ENCODE data around the gene ACSS2. TPM values are rescaled to one million over a fixed set of nuclear protein-coding genes. Genes with fewer than 3 reads are reported as not detected.

The ACSS2 gene, protein sequence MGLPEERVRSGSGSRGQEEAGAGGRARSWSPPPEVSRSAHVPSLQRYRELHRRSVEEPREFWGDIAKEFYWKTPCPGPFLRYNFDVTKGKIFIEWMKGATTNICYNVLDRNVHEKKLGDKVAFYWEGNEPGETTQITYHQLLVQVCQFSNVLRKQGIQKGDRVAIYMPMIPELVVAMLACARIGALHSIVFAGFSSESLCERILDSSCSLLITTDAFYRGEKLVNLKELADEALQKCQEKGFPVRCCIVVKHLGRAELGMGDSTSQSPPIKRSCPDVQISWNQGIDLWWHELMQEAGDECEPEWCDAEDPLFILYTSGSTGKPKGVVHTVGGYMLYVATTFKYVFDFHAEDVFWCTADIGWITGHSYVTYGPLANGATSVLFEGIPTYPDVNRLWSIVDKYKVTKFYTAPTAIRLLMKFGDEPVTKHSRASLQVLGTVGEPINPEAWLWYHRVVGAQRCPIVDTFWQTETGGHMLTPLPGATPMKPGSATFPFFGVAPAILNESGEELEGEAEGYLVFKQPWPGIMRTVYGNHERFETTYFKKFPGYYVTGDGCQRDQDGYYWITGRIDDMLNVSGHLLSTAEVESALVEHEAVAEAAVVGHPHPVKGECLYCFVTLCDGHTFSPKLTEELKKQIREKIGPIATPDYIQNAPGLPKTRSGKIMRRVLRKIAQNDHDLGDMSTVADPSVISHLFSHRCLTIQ
- 13.2 and 19.2 TPM in 2 replicates for total RNA-seq (2013; cell fraction: nucleolus; rRNA removed)
- total RNA-seq (2014; rRNA removed) (31.4 and 34.2 TPM in 2 replicates), total RNA-seq (2014; rRNA removed; fragmentation: Illumina TruSeq; extraction: Trizol) (25.4 and 26.0 TPM in 2 replicates), total RNA-seq (2021) (28.1 and 36.5 TPM in 2 replicates), polyA plus RNA-seq (2011; rRNA removed) (2.8 and 3.1 TPM in 2 replicates), polyA plus RNA-seq (2014; fragmentation: Illumina TruSeq; extraction: Trizol) (28.6 and 34.0 TPM in 2 replicates), polyA plus RNA-seq (2014; fragmentation: Nextera tagmentation; extraction: Ambion mirVana) (10 to 100 TPM; 11.1 to 15.9 TPM), polyA plus RNA-seq (2014; rRNA removed) (32.4 and 37.2 TPM in 2 replicates), polyA plus RNA-seq (2016; fragmentation: Nextera tagmentation; extraction: Ambion mirVana) (10 to 100 TPM; 19.2 to 22.9 TPM), polyA minus RNA-seq (2011; rRNA and poly(A)+ RNA removed) (3.6 and 5.4 TPM in 2 replicates), Bru-seq, nascent RNA (percentile 45 among the genes with signal in this experiment), BruChase-seq, experiment 1, labeled RNA remaining after a 6-hour chase (percentile 52 among the genes with signal in this experiment), BruChase-seq, experiment 2, labeled RNA remaining after a 2-hour chase (percentile 44 among the genes with signal in this experiment)
- 15.4 TPM for polyA plus RNA-seq (2011; ENCODE audit: low read depth)
- polyA plus RNA-seq (2011; cell fraction: cytosol; rRNA removed): 1.9 and 2.3 TPM in 2 replicates
- polyA plus RNA-seq (2011; cell fraction: nucleus; rRNA removed): 3.4 and 6.6 TPM in 2 replicates
- 14.9 and 18.0 TPM in 2 replicates for polyA plus RNA-seq (2012)
- polyA minus RNA-seq (2011; cell fraction: cytosol; rRNA and poly(A)+ RNA removed): 2.9 and 3.4 TPM in 2 replicates
- 1.6 and 3.1 TPM in 2 replicates for polyA minus RNA-seq (2011; cell fraction: nucleus; rRNA and poly(A)+ RNA removed)
- long read RNA-seq, experiment 1: 0 reads
- long read RNA-seq, experiment 2: 0 reads

DNA sequence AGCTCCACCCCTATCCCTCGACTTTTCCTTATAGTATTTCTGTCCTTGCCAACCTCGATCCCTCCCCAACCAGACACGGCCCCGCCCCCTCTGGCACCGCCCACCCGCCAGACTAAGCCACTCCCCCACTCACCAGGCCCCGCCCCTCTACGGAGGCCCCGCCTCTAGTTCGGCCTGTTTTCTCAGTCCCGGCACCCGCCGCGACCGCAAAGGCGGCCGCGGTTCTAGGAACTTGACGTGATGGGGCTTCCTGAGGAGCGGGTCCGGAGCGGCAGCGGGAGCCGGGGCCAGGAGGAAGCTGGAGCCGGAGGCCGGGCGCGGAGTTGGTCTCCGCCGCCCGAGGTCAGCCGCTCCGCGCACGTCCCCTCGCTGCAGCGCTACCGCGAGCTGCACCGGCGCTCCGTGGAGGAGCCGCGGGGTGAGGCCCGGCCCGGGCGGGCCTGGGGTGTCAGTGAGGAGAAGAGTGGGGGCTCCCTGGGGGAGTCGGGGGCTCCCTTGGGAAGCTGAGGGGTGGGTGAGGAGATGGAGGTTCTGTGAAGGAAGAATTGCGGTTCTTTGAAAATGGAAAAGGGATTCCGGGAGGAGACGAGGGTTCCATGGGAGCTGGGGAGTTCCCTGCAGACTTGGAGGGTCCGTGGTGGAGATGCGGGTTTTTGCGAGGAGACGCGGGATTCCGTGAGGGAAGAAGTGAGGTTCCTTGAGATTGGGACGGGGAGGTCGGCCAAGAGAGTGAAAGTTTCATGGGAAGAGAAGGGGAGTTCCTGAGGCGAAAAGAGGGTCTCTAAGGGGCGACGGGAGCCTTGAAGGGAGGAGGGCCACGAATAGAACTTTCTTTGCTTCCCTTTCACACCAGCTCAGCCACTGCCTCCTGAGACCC, at the start of gene ACSS2:
ACSS2 (plus strand) TSS at position 207 of the 877 bp plus-strand sequence; CDS start at position 241, 34 bp downstream.
- H3K27ac ChIP-seq (ENCODE audit: control insufficient read depth, insufficient read depth): no peak within 1 kb of the TSS
- intact Hi-C loops (cut with micrococcal nuclease; ENCODE audit: unreplicated experiment) (loop anchor here (1.0 to 10.0 kb wide), 2 partner anchors 79 to 218 kb away; partner anchors contain the start of genes GSS, MYH7B and TRPC4AP), in situ Hi-C loops (cut with MboI) (no loop called here)
- ChIA-PET POLR2A (interaction anchor here (0.5 to 2.2 kb wide), 9 partner anchors 16 to 596 kb away, joined by 3 to 8 read pairs (median 4); partner anchors contain the start of genes EDEM2, GSS, MMP24OS and MYH7B), RAD21 (ENCODE audit: unreplicated experiment) (interaction anchor here (0.6 to 7.1 kb wide), 10 partner anchors 16 to 679 kb away, joined by 3 to 71 read pairs (median 3); partner anchors contain the start of genes GSS and MYH7B), CTCF (interaction anchor here (1.3 to 7.5 kb wide), 13 partner anchors 13 to 332 kb away, joined by 3 to 99 read pairs (median 7); partner anchors contain the start of genes EDEM2, GSS and MYH7B), SMC1A (ENCODE audit: uncharacterized antibody, unreplicated experiment) (interaction anchor here (0.6 to 3.3 kb wide), 8 partner anchors 13 to 218 kb away, joined by 3 to 16 read pairs (median 6); partner anchors contain the start of genes GSS and MYH7B)
- no peaks in the 10 kb centered on the region for H3K79me2 ChIP-seq (ENCODE audit: control insufficient read depth, insufficient read depth, low read length)
- H4K20me1 ChIP-seq (ENCODE audit: control insufficient read depth, insufficient read depth): no peaks in the 10 kb centered on the region
- no peaks in the 10 kb centered on the region for H3K36me3 ChIP-seq (ENCODE audit: control insufficient read depth in 2 of 2, insufficient read depth in 2 of 2, low read length in 1 of 2)
- FAIRE-seq: no peak
- no peak for DNase-seq (ENCODE audit: low read depth, low spot score)
- no peaks in the 10 kb centered on the region for H3K9me3 ChIP-seq (replicated peaks; ENCODE audit: control insufficient read depth, insufficient read depth, low read length)
- H3K9ac ChIP-seq (ENCODE audit: control insufficient read depth, insufficient read depth, low read length): peak within 1 kb of the TSS; percentile 73
- peaks cover 17% of the 10 kb centered on the region for H3K4me1 ChIP-seq (ENCODE audit: control insufficient read depth, insufficient read depth, low read length)
- ATAC-seq: peak; percentile 83
- WGBS (ENCODE audit: insufficient coverage, insufficient replicate concordance, low lambda C conversion rate, missing lambda C conversion rate): 9% methylated on average over 62 of the region's 63 CpGs
- peak within 1 kb of the TSS; percentile 92 for H3K4me2 ChIP-seq (ENCODE audit: control insufficient read depth, insufficient read depth)
- H3K4me3 ChIP-seq: peak within 1 kb of the TSS; percentile 91
- no peaks in the 10 kb centered on the region; a peak in 1 of 4 replicates for H3K27me3 ChIP-seq (replicated peaks in 1 of 2; ENCODE audit: control insufficient read depth in 2 of 2, insufficient read depth in 2 of 2, low read length in 1 of 2)
- peak within 1 kb of the TSS; percentile 92 for H2AFZ ChIP-seq (ENCODE audit: control insufficient read depth, low read depth, low read length)
- BruUV-seq (replicated peaks): no TSS peak
- TF ChIP-seq POLR2A (IDR thresholded peaks at IDR 0.05; ENCODE audit: low read depth, low read length) (peak; percentile 61), RUNX3 (IDR thresholded peaks at IDR 0.05; ENCODE audit: low read length) (peak; percentile 82), DPF2 (IDR thresholded peaks at IDR 0.05) (peak; percentile 53), SRF (IDR thresholded peaks at IDR 0.05; ENCODE audit: low read depth in 2 of 2, low read length in 2 of 2) (no peak), BHLHE40 (IDR thresholded peaks at IDR 0.05; ENCODE audit: borderline replicate concordance in 1 of 2, low read depth in 2 of 2, low read length in 1 of 2) (peak in 1 of 2 experiments; percentile 62; a peak in 2 of 4 replicates), CEBPB (IDR thresholded peaks at IDR 0.05; ENCODE audit: borderline replicate concordance in 1 of 2, low read depth in 2 of 2, low read length in 2 of 2) (no peak), NFXL1 (IDR thresholded peaks at IDR 0.05; ENCODE audit: borderline replicate concordance) (no peak), SPI1 (IDR thresholded peaks at IDR 0.05; ENCODE audit: borderline replicate concordance, insufficient read depth, low read depth, low read length) (no peak), BRCA1 (IDR thresholded peaks at IDR 0.05; ENCODE audit: low read depth, low read length) (no peak), NR2F1 (conservative IDR thresholded peaks at IDR 0.05) (peak; percentile 51), CREM (IDR thresholded peaks at IDR 0.05; ENCODE audit: low read depth) (peak; percentile 2; the same call in 1 of the 2 replicates), LARP7 (IDR thresholded peaks at IDR 0.05) (peak; percentile 43; the same call in 1 of the 2 replicates), JUNB (IDR thresholded peaks at IDR 0.05) (no peak), BACH1 (IDR thresholded peaks at IDR 0.05; ENCODE audit: borderline replicate concordance) (peak; percentile 47; the same call in 1 of the 2 replicates), RFX5 (IDR thresholded peaks at IDR 0.05; ENCODE audit: low read depth, low read length) (no peak), CREB1 (IDR thresholded peaks at IDR 0.05; ENCODE audit: low read depth) (0 out of 2 replicates have a peak, but pooled peaks have one; percentile 0), RAD51 (IDR thresholded peaks at IDR 0.05) (no peak), GATAD2B (conservative IDR thresholded peaks at IDR 0.05; ENCODE audit: low read depth) (peak; percentile 75), MYB (IDR thresholded peaks at IDR 0.05; ENCODE audit: borderline replicate concordance, low read depth, low read length) (no peak)

All from GM12878 (cell line).